Measurements from ENCODE around the gene CNR2. TPM values are rescaled to one million over a fixed set of nuclear protein-coding genes. Genes with fewer than 3 reads are reported as not detected.

The CNR2 gene
- polyA plus RNA-seq, 1 of the 3 experiments (the other 2 are of a cell fraction): not detected

GRCh38 chr1:23927097-23927496, 13.9 kb upstream of the CNR2 start:
- WGBS (ENCODE audit: low lambda C conversion rate): 17% methylated on average over 1 of the region's 1 CpG
- H3F3A ChIP-seq (replicated peaks; ENCODE audit: insufficient read depth): no peaks in the 10 kb centered on the region
- no peaks in the 10 kb centered on the region for H3K79me2 ChIP-seq (ENCODE audit: insufficient read depth)
- ChIA-PET CTCF (interaction anchor here (1.1 to 1.2 kb wide), 2 partner anchors 153 to 156 kb away, joined by 3 read pairs; no protein-coding TSS in a partner anchor), POLR2A (no interaction called here)
- no peaks in the 10 kb centered on the region for H3K36me3 ChIP-seq (replicated peaks in 1 of 2; ENCODE audit: control insufficient read depth in 1 of 2, insufficient read depth in 2 of 2, low read length in 1 of 2)
- peaks cover 0 to 8% of the 10 kb centered on the region in 2 experiments; a peak in 1 of 4 replicates for H3K4me1 ChIP-seq (ENCODE audit: control insufficient read depth in 1 of 2, insufficient read depth in 2 of 2, low read depth in 1 of 2, low read length in 1 of 2)
- H3K27ac ChIP-seq (ENCODE audit: low read depth in 2 of 2, low read length in 1 of 2): no peak overlapping the region
- H3K9me2 ChIP-seq: no peaks in the 10 kb centered on the region
- no peak overlapping the region for H2AFZ ChIP-seq (ENCODE audit: low read depth)
- H3K9ac ChIP-seq: no peak overlapping the region
- H3K4me3 ChIP-seq (ENCODE audit: low read depth in 2 of 2, low read length in 1 of 2): no peak overlapping the region
- H3K9me3 ChIP-seq: no peaks in the 10 kb centered on the region
- DNase-seq: no peak
- no peaks in the 10 kb centered on the region for H4K20me1 ChIP-seq (ENCODE audit: insufficient read depth)
- no peaks in the 10 kb centered on the region for H3K27me3 ChIP-seq (ENCODE audit: insufficient read depth)
- TF ChIP-seq CTCF (IDR thresholded peaks at IDR 0.05) (no peak), RCOR1 (IDR thresholded peaks at IDR 0.05; ENCODE audit: low read length) (no peak), SIN3A (IDR thresholded peaks at IDR 0.05; ENCODE audit: borderline replicate concordance, low read depth, low read length) (no peak), ELF1 (IDR thresholded peaks at IDR 0.05) (no peak), TAF1 (IDR thresholded peaks at IDR 0.05; ENCODE audit: borderline replicate concordance, low read depth, low read length) (no peak), RFX5 (IDR thresholded peaks at IDR 0.05; ENCODE audit: low read length) (no peak), YY1 (IDR thresholded peaks at IDR 0.05; ENCODE audit: low read depth) (no peak), CHD2 (IDR thresholded peaks at IDR 0.05; ENCODE audit: low read length, partially characterized antibody) (no peak), MEF2A (IDR thresholded peaks at IDR 0.05; ENCODE audit: borderline replicate concordance, low read depth) (no peak), GATA2 (CRISPR knock-in tag; IDR thresholded peaks at IDR 0.05) (no peak), IRF3 (IDR thresholded peaks at IDR 0.05; ENCODE audit: low read depth, low read length) (no peak), MXI1 (IDR thresholded peaks at IDR 0.05; ENCODE audit: low read depth, low read length) (no peak), FOSL2 (IDR thresholded peaks at IDR 0.05; ENCODE audit: borderline replicate concordance, low read depth) (no peak), SMC3 (IDR thresholded peaks at IDR 0.05; ENCODE audit: low read depth, low read length) (no peak), NFIC (IDR thresholded peaks at IDR 0.05; ENCODE audit: borderline replicate concordance) (no peak)
- TF ChIP-seq, protein P1, sequence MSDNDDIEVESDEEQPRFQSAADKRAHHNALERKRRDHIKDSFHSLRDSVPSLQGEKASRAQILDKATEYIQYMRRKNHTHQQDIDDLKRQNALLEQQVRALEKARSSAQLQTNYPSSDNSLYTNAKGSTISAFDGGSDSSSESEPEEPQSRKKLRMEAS (IDR thresholded peaks at IDR 0.05; ENCODE audit: low read depth): no peak
- TF ChIP-seq, protein P2, sequence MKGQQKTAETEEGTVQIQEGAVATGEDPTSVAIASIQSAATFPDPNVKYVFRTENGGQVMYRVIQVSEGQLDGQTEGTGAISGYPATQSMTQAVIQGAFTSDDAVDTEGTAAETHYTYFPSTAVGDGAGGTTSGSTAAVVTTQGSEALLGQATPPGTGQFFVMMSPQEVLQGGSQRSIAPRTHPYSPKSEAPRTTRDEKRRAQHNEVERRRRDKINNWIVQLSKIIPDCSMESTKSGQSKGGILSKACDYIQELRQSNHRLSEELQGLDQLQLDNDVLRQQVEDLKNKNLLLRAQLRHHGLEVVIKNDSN (IDR thresholded peaks at IDR 0.05; ENCODE audit: borderline replicate concordance, low read depth): no peak
- TF ChIP-seq, protein P3, sequence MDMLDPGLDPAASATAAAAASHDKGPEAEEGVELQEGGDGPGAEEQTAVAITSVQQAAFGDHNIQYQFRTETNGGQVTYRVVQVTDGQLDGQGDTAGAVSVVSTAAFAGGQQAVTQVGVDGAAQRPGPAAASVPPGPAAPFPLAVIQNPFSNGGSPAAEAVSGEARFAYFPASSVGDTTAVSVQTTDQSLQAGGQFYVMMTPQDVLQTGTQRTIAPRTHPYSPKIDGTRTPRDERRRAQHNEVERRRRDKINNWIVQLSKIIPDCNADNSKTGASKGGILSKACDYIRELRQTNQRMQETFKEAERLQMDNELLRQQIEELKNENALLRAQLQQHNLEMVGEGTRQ (IDR thresholded peaks at IDR 0.05; ENCODE audit: borderline replicate concordance, low read depth, low read length): no peak
- TF ChIP-seq, protein P4, sequence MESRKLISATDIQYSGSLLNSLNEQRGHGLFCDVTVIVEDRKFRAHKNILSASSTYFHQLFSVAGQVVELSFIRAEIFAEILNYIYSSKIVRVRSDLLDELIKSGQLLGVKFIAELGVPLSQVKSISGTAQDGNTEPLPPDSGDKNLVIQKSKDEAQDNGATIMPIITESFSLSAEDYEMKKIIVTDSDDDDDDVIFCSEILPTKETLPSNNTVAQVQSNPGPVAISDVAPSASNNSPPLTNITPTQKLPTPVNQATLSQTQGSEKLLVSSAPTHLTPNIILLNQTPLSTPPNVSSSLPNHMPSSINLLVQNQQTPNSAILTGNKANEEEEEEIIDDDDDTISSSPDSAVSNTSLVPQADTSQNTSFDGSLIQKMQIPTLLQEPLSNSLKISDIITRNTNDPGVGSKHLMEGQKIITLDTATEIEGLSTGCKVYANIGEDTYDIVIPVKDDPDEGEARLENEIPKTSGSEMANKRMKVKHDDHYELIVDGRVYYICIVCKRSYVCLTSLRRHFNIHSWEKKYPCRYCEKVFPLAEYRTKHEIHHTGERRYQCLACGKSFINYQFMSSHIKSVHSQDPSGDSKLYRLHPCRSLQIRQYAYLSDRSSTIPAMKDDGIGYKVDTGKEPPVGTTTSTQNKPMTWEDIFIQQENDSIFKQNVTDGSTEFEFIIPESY (IDR thresholded peaks at IDR 0.05; ENCODE audit: borderline replicate concordance, low read depth): no peak
- H3K4me2 ChIP-seq: no peak overlapping the region
